PC-3 (cell line): Measurements from ENCODE around the gene MPND.

Experiments
- CTCF ChIP-seq: fragments of 300-600 bp; sonication (generic); conservative IDR thresholded peaks from 2 replicates; pipeline ENCODE4 v1.5.1; 2017; ENCODE audit warnings: antibody characterized with exemption, low read depth, mild to moderate bottlenecking, low read length
- EZH2 ChIP-seq: fragments of 300-600 bp; sonication (generic); IDR thresholded peaks from one replicate; pipeline ENCODE4 v1.6.1; 2017; ENCODE audit warnings: antibody characterized with exemption, mild to moderate bottlenecking, low read length; ENCODE audit not compliant: unreplicated experiment
- EZH2phosphoT487 ChIP-seq: fragments of 300-600 bp; sonication (generic); IDR thresholded peaks from 2 replicates; pipeline ENCODE4 v1.6.1; 2018; ENCODE audit warnings: mild to moderate bottlenecking, antibody characterized with exemption, low read length, borderline replicate concordance

GRCh38 chr19:4376671-4376990 is 33.3 kb downstream of the MPND start:
- TF ChIP-seq CTCF (no peak), EZH2 (no peak), EZH2phosphoT487 (no peak)
